Prostate gland (tissue), 2 donors: ENCODE measurements around the gene MAP6.

Source experiments
- CTCF ChIP-seq, 4 experiments: fragments of 200-600 bp in 2 of 4; fragments of 450-650 bp in 2 of 4; sonication (generic) in 2 of 4; IDR thresholded peaks; 1 replicate in 3 of 4; 2 replicates in 1 of 4; pipeline ENCODE4 v1.5.1; 2016 to 2019; ENCODE audit warnings: antibody characterized with exemption in 4 of 4, mild to moderate bottlenecking in 2 of 4, moderate library complexity in 2 of 4
- POLR2A ChIP-seq: fragments of 450-650 bp; IDR thresholded peaks from one replicate; pipeline ENCODE4 v1.6.1; 2016; ENCODE audit warnings: antibody characterized with exemption, mild to moderate bottlenecking

GRCh38 chr11:75542088-75542438, 126.8 kb downstream of the MAP6 start:
- TF ChIP-seq CTCF (IDR thresholded peaks at IDR 0.05) = no peak
- no peak for TF ChIP-seq POLR2A
